ENCODE data around the gene TPSG1.

Gene TPSG1

DNA sequence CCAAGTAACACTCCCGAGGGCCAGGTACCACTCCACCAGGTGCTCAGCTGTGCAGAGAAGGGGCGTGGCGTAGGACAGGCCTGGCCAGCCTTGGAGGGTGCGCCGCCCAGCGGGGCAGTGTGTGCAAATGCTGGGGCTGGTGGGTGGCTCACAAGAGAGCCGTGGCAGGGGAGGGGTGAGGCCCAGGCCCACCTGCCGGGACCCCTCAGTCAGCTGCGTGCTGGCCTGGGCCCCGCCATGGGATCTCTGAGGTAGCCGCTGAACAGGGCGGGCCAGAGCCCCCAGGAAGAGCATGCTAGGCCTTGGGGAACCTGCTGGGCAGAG, 8.8 kb downstream of the TPSG1 start:
- Mint-ChIP-seq H3K4me1 (no peaks in the 10 kb centered on the region), H3K27ac (no peak overlapping the region), H3K9me3 (no peaks in the 10 kb centered on the region), H3K4me3 (no peak overlapping the region), H3K27me3 (ENCODE audit: low read depth, poor library complexity) (no peaks in the 10 kb centered on the region), H3K36me3 (ENCODE audit: low read depth) (peaks cover under 1% of the 10 kb centered on the region)
- TF ChIP-seq, protein P1, sequence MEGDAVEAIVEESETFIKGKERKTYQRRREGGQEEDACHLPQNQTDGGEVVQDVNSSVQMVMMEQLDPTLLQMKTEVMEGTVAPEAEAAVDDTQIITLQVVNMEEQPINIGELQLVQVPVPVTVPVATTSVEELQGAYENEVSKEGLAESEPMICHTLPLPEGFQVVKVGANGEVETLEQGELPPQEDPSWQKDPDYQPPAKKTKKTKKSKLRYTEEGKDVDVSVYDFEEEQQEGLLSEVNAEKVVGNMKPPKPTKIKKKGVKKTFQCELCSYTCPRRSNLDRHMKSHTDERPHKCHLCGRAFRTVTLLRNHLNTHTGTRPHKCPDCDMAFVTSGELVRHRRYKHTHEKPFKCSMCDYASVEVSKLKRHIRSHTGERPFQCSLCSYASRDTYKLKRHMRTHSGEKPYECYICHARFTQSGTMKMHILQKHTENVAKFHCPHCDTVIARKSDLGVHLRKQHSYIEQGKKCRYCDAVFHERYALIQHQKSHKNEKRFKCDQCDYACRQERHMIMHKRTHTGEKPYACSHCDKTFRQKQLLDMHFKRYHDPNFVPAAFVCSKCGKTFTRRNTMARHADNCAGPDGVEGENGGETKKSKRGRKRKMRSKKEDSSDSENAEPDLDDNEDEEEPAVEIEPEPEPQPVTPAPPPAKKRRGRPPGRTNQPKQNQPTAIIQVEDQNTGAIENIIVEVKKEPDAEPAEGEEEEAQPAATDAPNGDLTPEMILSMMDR (IDR thresholded peaks at IDR 0.05) = no peak
- DNase-seq = no peak

- no peaks in the 10 kb centered on the region for H3K4me1 Mint-ChIP-seq
- no peak overlapping the region for H3K27ac Mint-ChIP-seq
- no peak overlapping the region for H3K4me3 Mint-ChIP-seq
Measured at GRCh38 chr16:1215574-1216295, 9.3 kb downstream of the TPSG1 start.

DNA sequence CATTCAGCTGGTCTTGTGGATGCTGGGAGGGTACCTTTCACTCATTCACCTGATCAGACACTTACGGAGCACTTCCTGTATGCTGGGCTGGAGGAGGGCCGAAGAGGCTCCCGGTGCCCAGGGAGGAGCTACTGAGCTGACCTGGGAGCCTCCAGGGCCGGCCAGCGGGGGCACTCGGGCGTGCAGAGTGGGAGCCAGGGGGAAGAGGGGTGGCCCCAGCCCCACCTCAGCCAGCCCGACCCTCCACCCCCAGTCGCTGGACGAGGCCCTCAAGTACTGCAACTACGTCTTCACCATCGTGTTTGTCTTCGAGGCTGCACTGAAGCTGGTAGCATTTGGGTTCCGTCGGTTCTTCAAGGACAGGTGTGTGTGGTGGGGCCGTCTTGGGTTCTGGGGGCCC, 10.3 kb downstream of the TPSG1 start:
- DNase-seq = no peak
- no peaks in the 10 kb centered on the region for H3K36me3 Mint-ChIP-seq (ENCODE audit: low read depth)
- H3K4me1 Mint-ChIP-seq = no peaks in the 10 kb centered on the region
- TF ChIP-seq, protein P1 (IDR thresholded peaks at IDR 0.05) = no peak
- no peaks in the 10 kb centered on the region for H3K9me3 Mint-ChIP-seq
- no peak overlapping the region for H3K4me3 Mint-ChIP-seq
- no peak overlapping the region for H3K27ac Mint-ChIP-seq
- H3K27me3 Mint-ChIP-seq (ENCODE audit: low read depth, poor library complexity) = no peaks in the 10 kb centered on the region

More at GRCh38 chr16:1215574-1216295, 9.3 kb downstream of the TPSG1 start:
- DNase-seq = no peak
- H3K36me3 Mint-ChIP-seq (ENCODE audit: low read depth) = no peaks in the 10 kb centered on the region
- no peaks in the 10 kb centered on the region for H3K9me3 Mint-ChIP-seq
- TF ChIP-seq, protein P1 (IDR thresholded peaks at IDR 0.05) = no peak
- H3K27me3 Mint-ChIP-seq (ENCODE audit: low read depth, poor library complexity) = no peaks in the 10 kb centered on the region

DNA sequence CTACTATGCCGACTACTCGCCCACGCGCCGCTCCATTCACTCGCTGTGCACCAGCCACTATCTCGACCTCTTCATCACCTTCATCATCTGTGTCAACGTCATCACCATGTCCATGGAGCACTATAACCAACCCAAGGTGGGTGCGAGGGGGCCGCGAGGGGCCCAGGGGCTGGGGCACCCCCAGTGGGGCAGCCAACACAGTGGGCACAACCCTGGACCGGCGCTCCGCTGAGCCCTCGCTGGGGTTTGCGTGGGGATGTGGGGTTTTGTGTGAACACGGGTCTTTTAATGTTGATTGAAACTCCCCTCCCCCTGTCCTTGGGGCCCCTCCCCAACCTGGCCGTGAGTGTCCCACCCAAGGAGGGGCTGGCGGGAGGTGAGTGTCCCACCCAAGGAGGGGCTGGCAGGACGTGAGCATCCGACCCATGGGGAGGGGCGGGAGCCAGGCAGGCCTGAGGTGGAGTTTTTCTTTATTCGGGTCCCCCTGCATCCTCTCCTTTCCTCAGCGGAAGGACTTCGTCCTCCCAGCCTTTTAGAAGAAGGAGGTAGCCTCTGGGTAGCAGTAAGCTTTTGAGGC, 11.2 kb downstream of the TPSG1 start:
- no peak overlapping the region for H3K27ac Mint-ChIP-seq
- DNase-seq = no peak
- no peak overlapping the region for H3K4me3 Mint-ChIP-seq
- H3K27me3 Mint-ChIP-seq (ENCODE audit: low read depth, poor library complexity) = no peaks in the 10 kb centered on the region
- H3K9me3 Mint-ChIP-seq = no peaks in the 10 kb centered on the region
- H3K4me1 Mint-ChIP-seq = no peaks in the 10 kb centered on the region
- TF ChIP-seq, protein P1 (IDR thresholded peaks at IDR 0.05) = no peak
- no peaks in the 10 kb centered on the region for H3K36me3 Mint-ChIP-seq (ENCODE audit: low read depth)

DNA sequence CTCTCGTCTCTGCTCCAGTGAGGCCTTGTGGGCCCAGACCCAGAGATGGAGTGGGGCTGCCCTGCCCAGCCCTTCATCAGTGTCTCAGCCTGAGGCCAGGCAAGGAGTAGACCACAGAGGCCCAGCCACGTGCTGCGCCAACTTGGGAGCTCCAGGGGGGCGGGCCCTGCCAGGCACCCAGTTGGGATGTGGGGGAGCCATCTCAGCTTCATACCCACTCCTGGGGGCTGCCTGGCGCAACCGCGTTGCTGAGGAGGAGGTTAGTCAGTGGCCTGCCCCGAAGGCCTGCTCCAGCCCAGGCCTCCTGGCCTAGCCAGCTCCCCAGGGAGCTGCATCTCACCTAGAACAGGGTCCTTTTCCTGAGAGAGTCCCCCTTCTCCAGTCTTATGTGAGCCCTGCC, 11.8 kb downstream of the TPSG1 start:
- no peaks in the 10 kb centered on the region for H3K36me3 Mint-ChIP-seq (ENCODE audit: low read depth)
- H3K9me3 Mint-ChIP-seq = no peaks in the 10 kb centered on the region
- H3K4me3 Mint-ChIP-seq = no peak overlapping the region
- H3K27me3 Mint-ChIP-seq (ENCODE audit: low read depth, poor library complexity) = no peaks in the 10 kb centered on the region
- no peak for DNase-seq
- H3K4me1 Mint-ChIP-seq = no peaks in the 10 kb centered on the region
- TF ChIP-seq, protein P1 (IDR thresholded peaks at IDR 0.05) = no peak
- H3K27ac Mint-ChIP-seq = no peak overlapping the region
